NCI-H2227 treated with DMSO at 0.1 percent for 48 hours (cell line): Measurements from ENCODE around the gene AHI1.
"Not testable (repeated sequence)": the region's sequence is repeated elsewhere in the genome, so short reads cannot be mapped to it uniquely, and the experiment has no call there.

Experiments used
- DNase-seq: peaks from one replicate; lab custom pipeline; 2025; lab: John Stamatoyannopoulos, UW

The AHI1 gene

DNA sequence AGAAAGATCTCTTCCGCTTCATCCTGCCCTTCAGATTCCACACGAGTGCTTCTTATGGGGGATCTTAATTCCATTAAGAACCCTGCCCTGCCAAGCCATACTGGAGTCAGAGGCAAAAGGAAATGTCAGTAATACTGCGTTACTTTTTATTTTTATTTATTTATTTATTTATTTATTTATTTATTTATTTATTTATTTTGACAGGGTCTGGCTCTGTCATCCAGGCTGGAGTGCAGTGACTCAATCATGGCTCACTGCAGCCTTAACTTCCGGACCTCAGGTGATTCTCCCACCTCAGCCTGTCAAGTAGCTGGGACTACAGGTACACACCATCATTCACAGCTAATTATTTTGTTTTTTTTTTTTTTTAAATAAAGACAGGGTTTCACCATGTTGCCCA lies 236.9 kb downstream of the AHI1 start:
- no peak for DNase-seq

GRCh38 chr6:135258970-135259369 lies 238.6 kb downstream of the AHI1 start:
- no peak for DNase-seq

- DNase-seq: no peak
Observed at GRCh38 chr6:135257631-135258405, 239.7 kb downstream of the AHI1 start.

GRCh38 chr6:135256866-135257265 lies 240.7 kb downstream of the AHI1 start:
- no peak for DNase-seq

- no peak for DNase-seq
Observed at GRCh38 chr6:135254471-135254870, 243.1 kb downstream of the AHI1 start.

DNA sequence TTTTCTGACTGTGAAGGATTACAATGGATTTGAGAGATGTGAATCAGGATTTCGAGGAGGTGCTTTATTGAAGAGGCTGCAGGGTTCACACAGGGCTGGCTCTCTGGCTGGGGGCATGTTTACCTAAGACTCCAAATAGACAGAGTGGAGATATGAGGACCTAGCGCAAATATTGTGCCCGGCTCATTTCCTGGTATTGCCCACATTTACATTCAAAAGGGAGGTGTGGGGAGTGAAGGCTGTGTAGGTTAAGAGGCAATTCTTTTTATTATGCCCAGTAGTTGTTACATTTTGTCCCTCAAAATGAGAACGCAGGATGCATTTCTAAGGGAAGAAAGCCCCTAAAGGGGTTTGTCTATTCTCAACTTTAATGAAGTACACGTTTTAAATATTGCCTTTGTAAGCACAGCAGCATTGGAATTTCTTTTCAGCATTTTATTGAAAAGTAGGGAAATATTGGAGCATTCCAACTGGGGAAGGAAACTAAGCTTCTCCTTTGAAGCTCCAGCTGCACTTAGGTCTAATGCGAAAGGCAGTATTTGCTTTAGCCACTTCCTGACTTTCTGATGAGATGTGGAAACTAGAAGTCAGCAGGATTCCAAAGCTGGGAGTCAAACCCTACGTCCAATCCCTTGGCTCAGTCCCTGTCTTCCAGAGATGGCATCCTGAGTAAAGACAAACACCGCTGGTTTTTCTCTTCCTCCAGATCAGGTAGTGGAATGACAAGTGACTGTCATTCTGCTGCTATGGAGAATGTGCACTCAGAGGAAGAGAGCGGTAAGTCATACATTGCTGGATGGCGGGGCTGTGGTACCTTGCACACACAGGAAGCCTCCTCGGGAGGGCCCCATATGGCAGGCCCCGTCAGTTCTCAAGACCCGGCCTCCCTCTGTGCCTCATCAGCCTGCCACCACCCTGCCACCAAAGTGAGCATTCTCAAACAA lies 245.8 kb downstream of the AHI1 start:
- DNase-seq: no peak

DNA sequence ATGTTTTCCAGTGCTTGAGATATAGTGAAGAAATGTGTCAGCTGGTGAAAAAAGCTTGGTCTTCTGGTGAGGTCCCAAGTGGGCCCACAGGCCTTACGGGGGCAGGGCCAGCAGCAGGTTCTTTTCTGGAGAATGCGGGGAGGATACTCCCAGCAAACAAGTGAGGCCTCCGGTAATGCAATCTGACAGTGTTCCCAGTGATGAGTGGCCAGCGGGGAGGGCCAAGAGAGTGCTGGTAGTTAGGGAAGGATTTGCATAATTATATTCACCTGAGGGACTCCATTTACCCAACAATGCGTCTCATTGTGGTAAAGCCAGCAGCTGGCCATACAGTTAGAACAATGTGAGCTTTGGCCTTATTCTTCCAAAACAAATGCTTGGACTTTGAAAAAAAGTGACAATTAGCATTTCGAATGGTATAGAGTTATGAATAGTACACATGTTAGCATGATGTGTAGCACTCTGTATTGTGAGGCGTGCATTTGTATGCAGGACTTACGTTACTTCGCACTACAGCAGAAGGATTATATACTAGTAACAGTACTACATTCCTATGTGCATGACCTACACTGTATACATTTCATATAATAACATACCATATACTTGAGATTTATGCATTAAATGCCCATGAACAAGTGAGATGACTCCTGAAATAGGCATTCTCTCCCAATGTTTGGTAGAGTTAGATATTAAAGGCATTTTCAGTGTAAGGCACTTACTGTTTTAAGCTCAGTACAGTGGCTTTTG lies 246.6 kb downstream of the AHI1 start:
- no peak for DNase-seq

GRCh38 chr6:135250234-135250633 lies 247.3 kb downstream of the AHI1 start:
- DNase-seq: no peak

- not testable (repeated sequence) for DNase-seq
Observed at GRCh38 chr6:135246412-135247012, 251.0 kb downstream of the AHI1 start.

GRCh38 chr6:135244805-135245204 lies 252.7 kb downstream of the AHI1 start:
- no peak for DNase-seq

- DNase-seq: no peak
Observed at GRCh38 chr6:135243871-135244796, 253.4 kb downstream of the AHI1 start.

- no peak for DNase-seq
Observed at GRCh38 chr6:135240711-135241110, 256.8 kb downstream of the AHI1 start.

GRCh38 chr6:135236732-135237131 lies 260.8 kb downstream of the AHI1 start:
- DNase-seq: no peak

- DNase-seq: no peak
Observed at GRCh38 chr6:135236319-135236718, 261.2 kb downstream of the AHI1 start.

DNA sequence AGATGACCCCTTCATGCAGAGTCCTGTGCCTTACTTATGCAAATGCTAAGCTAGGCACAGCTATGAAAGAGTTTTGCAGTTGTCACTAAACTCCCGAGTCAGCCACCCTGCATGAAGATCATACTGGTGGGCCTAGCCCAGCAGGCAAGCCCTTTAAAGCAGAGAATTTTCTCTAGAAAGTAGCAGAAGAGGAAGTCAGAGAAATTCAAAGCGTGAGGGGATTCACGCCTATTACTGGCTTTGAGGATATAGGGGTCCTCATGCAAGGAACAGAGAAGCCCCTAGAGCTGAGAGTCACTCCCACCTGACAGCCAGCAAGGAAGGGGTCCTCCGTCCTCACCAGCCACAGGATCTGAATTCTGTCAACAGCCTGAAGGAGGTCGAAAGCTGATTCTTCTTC lies 261.8 kb downstream of the AHI1 start:
- no peak for DNase-seq

DNA sequence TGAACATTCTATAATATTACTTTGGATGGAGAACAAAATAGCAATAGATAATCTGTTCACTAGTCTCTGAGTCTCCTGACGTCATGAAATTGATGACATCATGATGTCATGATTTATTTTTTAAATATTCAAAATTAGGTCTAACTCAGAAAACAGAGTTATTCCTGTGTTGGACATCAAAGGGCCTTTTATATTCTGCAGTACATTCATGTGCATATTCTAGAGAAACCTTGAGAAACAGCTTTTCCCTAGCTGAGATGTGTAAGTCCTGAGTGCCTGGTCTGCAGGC lies 263.1 kb downstream of the AHI1 start:
- no peak for DNase-seq

DNA sequence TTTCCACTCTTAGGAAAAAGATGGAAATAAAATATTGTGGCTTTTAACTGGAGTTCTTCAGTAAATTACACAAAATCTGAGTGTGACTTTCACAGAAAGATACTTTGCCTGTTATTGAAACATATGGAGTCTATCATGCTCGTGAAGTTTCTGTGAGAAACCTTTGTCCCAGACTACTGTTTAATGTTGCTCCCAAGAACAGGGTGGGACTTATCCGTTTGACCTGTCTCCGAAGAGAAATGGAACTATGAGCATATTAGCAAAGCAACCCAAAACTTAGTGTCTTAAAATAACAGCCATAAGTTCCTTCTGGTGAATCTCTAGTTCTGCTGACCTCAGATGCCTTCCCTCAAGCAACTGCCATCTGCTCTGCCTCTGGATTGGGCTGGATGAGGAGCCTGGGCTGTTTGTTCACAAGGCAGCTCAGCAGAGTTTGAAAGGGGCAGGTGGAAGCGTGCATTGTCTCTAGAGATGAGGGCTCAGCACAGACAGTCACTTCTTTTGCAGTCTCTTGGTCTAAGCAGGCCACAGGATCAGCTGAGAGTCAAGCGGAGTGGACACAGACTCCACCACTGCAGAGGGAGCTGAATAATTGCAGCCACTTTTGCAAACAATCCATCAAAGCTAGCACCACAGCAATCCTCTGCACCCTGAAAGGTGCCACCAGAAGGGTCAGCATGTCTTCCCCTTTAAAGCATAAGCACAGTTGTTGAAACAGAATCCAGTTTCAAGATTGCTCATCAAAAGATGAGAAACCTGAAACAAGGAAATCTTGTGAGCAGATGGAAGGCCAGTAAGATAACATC lies 263.7 kb downstream of the AHI1 start:
- no peak for DNase-seq
